Esophagus squamous epithelium (tissue), 4 donors: Measurements from ENCODE around the gene FNIP1.

Experiments
- POLR2A ChIP-seq, 4 donors: fragments of 450-650 bp; IDR thresholded peaks; one replicate each; pipeline ENCODE4 v1.6.1; 2017; ENCODE audit warnings: antibody characterized with exemption in 4 of 4, mild to moderate bottlenecking in 4 of 4, moderate library complexity in 3 of 4
- TF ChIP-seq, protein P1 (sequence below), 6 experiments: fragments of 450-650 bp in 4 of 6; fragments of 200-600 bp in 2 of 6; sonication (generic) in 2 of 6; IDR thresholded peaks; one replicate each; pipeline ENCODE4 v1.5.1; 2016 to 2019; ENCODE audit warnings: antibody characterized with exemption in 6 of 6, mild to moderate bottlenecking in 4 of 6, moderate library complexity in 4 of 6

DNA sequence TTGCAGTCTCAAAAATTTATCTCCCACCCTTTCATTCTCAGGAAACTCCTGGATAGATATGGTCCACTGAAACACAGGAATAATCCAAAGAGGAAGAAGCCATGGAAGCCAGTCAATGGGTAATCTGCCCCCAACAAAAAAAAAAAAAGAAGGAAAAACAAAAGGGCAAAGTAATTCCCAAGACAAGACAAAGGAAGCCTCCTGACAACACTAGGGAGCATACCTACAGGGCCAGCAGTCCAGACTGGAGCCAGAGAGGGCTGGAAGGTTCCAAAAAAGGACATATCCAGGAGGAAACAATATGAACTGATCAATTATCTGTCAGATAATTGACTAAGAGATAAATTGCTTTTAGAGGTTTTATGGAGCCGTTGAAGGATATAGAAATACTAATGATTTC is 12.9 kb downstream of the FNIP1 start:
- no peak for TF ChIP-seq POLR2A (IDR thresholded peaks at IDR 0.05)
- TF ChIP-seq, protein P1, sequence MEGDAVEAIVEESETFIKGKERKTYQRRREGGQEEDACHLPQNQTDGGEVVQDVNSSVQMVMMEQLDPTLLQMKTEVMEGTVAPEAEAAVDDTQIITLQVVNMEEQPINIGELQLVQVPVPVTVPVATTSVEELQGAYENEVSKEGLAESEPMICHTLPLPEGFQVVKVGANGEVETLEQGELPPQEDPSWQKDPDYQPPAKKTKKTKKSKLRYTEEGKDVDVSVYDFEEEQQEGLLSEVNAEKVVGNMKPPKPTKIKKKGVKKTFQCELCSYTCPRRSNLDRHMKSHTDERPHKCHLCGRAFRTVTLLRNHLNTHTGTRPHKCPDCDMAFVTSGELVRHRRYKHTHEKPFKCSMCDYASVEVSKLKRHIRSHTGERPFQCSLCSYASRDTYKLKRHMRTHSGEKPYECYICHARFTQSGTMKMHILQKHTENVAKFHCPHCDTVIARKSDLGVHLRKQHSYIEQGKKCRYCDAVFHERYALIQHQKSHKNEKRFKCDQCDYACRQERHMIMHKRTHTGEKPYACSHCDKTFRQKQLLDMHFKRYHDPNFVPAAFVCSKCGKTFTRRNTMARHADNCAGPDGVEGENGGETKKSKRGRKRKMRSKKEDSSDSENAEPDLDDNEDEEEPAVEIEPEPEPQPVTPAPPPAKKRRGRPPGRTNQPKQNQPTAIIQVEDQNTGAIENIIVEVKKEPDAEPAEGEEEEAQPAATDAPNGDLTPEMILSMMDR (IDR thresholded peaks at IDR 0.05): no peak
